H9 (cell line): ENCODE measurements around the gene AGBL3. TPM values are rescaled to one million over a fixed set of nuclear protein-coding genes. Genes with fewer than 3 reads are reported as not detected.

Source experiments
- DNase-seq: peaks from one replicate; pipeline ENCODE4 v3.0.0-alpha.2; 2017
- H2AFZ ChIP-seq: one replicate; pipeline ENCODE4 v1.6.1; 2013; ENCODE audit warnings: mild to moderate bottlenecking, low read length, control low read depth, moderate library complexity
- H2AK5ac ChIP-seq: 2 replicates; pipeline ENCODE4 v1.6.1; 2013; ENCODE audit warnings: low read length, control low read depth, mixed read lengths; ENCODE audit not compliant: insufficient read length
- H2BK120ac ChIP-seq: one replicate; pipeline ENCODE4 v1.6.1; 2013; ENCODE audit warnings: low read depth, mild to moderate bottlenecking, low read length, control low read depth, inconsistent platforms; ENCODE audit not compliant: poor library complexity, severe bottlenecking
- H2BK12ac ChIP-seq: 2 replicates; pipeline ENCODE4 v1.6.1; 2013; ENCODE audit warnings: low read length, control low read depth, mixed read lengths, low read depth; ENCODE audit not compliant: insufficient read length
- H2BK15ac ChIP-seq: 2 replicates; pipeline ENCODE4 v1.6.1; 2013; ENCODE audit warnings: low read depth, low read length, control low read depth
- H2BK20ac ChIP-seq: one replicate; pipeline ENCODE4 v1.6.1; 2013; ENCODE audit warnings: low read depth, mild to moderate bottlenecking, low read length, control low read depth, inconsistent platforms; ENCODE audit not compliant: poor library complexity, severe bottlenecking
- H2BK5ac ChIP-seq: 2 replicates; pipeline ENCODE4 v1.6.1; 2013; ENCODE audit warnings: low read length, control low read depth, mixed read lengths; ENCODE audit not compliant: insufficient read length
- H3K14ac ChIP-seq: 2 replicates; pipeline ENCODE4 v1.6.1; 2013; ENCODE audit warnings: low read length, control low read depth; ENCODE audit not compliant: insufficient read depth
- H3K18ac ChIP-seq: 2 replicates; pipeline ENCODE4 v1.6.1; 2013; ENCODE audit warnings: low read depth, mild to moderate bottlenecking, mixed read lengths, low read length, control low read depth; ENCODE audit not compliant: insufficient read length
- H3K23ac ChIP-seq: 2 replicates; pipeline ENCODE4 v1.6.1; 2013; ENCODE audit warnings: low read length, control low read depth, mixed read lengths, low read depth; ENCODE audit not compliant: insufficient read length
- H3K23me2 ChIP-seq: 2 replicates; pipeline ENCODE4 v1.6.1; 2013; ENCODE audit warnings: low read depth, mild to moderate bottlenecking, mixed read lengths, low read length, control low read depth; ENCODE audit not compliant: insufficient read length, poor library complexity, severe bottlenecking
- H3K27ac ChIP-seq: 2 replicates; pipeline ENCODE4 v1.5.1; 2013; ENCODE audit warnings: low read length, control low read depth, mixed read lengths, low read depth; ENCODE audit not compliant: insufficient read length
- H3K27me3 ChIP-seq: 2 replicates; pipeline ENCODE4 v1.6.1; 2013; ENCODE audit warnings: low read length, control low read depth, inconsistent platforms; ENCODE audit not compliant: insufficient read depth
- H3K4ac ChIP-seq: 2 replicates; pipeline ENCODE4 v1.6.1; 2013; ENCODE audit warnings: low read depth, mild to moderate bottlenecking, control low read depth, inconsistent platforms, low read length, moderate library complexity
- H3K4me1 ChIP-seq: 2 replicates; pipeline ENCODE4 v1.6.1; 2013; ENCODE audit warnings: low read length, control low read depth, inconsistent platforms; ENCODE audit not compliant: insufficient read depth
- H3K4me2 ChIP-seq: 2 replicates; pipeline ENCODE4 v1.6.1; 2013; ENCODE audit warnings: low read length, control low read depth, mixed read lengths; ENCODE audit not compliant: insufficient read length, insufficient read depth
- H3K56ac ChIP-seq: 2 replicates; pipeline ENCODE4 v1.6.1; 2013; ENCODE audit warnings: low read depth, mild to moderate bottlenecking, mixed read lengths, low read length, control low read depth; ENCODE audit not compliant: insufficient read length
- H3K79me1 ChIP-seq: 2 replicates; pipeline ENCODE4 v1.6.1; 2013; ENCODE audit warnings: low read depth, mild to moderate bottlenecking, moderate library complexity, low read length, control low read depth, inconsistent platforms; ENCODE audit not compliant: insufficient read depth, poor library complexity, severe bottlenecking
- H3K79me2 ChIP-seq: 2 replicates; pipeline ENCODE4 v1.6.1; 2013; ENCODE audit warnings: low read length, control low read depth, inconsistent platforms; ENCODE audit not compliant: insufficient read depth
- H3K9ac ChIP-seq: 2 replicates; pipeline ENCODE4 v1.6.1; 2013; ENCODE audit warnings: low read length, control low read depth, mixed read lengths; ENCODE audit not compliant: insufficient read length; ENCODE audit errors: extremely low read depth
- H3K9me3 ChIP-seq: one replicate; pipeline ENCODE4 v1.6.1; 2013; ENCODE audit warnings: low read depth, low read length, inconsistent platforms; ENCODE audit not compliant: control insufficient read depth
- H3T11ph ChIP-seq: one replicate; pipeline ENCODE4 v1.6.1; 2013; ENCODE audit warnings: mild to moderate bottlenecking, low read length, control low read depth, inconsistent platforms
- H4K20me1 ChIP-seq: one replicate; pipeline ENCODE4 v1.6.1; 2013; ENCODE audit not compliant: control insufficient read depth, insufficient read length, insufficient read depth
- H4K5ac ChIP-seq: 2 replicates; pipeline ENCODE4 v1.6.1; 2013; ENCODE audit warnings: low read depth, mild to moderate bottlenecking, mixed read lengths, low read length, control low read depth; ENCODE audit not compliant: insufficient read length
- H4K8ac ChIP-seq: replicated peaks from 2 replicates; pipeline ENCODE4 v1.6.1; 2013; ENCODE audit warnings: low read length, control low read depth, mixed read lengths, low read depth; ENCODE audit not compliant: insufficient read length
- H4K91ac ChIP-seq: 2 replicates; pipeline ENCODE4 v1.6.1; 2013; ENCODE audit warnings: low read depth, mild to moderate bottlenecking, moderate library complexity, mixed read lengths, low read length, control low read depth; ENCODE audit not compliant: insufficient read length
- H3K27ac Mint-ChIP-seq, 3 experiments: 2 replicates in 2 of 3; 3 replicates in 1 of 3; pipeline ENCODE4 v1.8.0; 2020 to 2021; ENCODE audit warnings: mixed read lengths in 3 of 3, mild to moderate bottlenecking in 1 of 3, moderate library complexity in 1 of 3
- H3K27me3 Mint-ChIP-seq: 2 replicates; pipeline ENCODE4 v1.8.0; 2021; ENCODE audit warnings: low read depth, mild to moderate bottlenecking, moderate library complexity, mixed read lengths
- H3K36me3 Mint-ChIP-seq, 3 experiments: 2 replicates in 2 of 3; 3 replicates in 1 of 3; pipeline ENCODE4 v1.8.0; 2020 to 2021; ENCODE audit warnings: low read depth in 3 of 3, mixed read lengths in 3 of 3; ENCODE audit not compliant: insufficient read depth in 1 of 3
- H3K4me1 Mint-ChIP-seq, 2 experiments: 2 replicates each; pipeline ENCODE4 v1.8.0; 2020; ENCODE audit warnings: mixed read lengths in 2 of 2
- H3K4me3 Mint-ChIP-seq, 2 experiments: 2 replicates in 1 of 2; 3 replicates in 1 of 2; pipeline ENCODE4 v1.8.0; 2020 to 2021; ENCODE audit warnings: mild to moderate bottlenecking in 2 of 2, mixed read lengths in 2 of 2, moderate library complexity in 1 of 2
- H3K9me3 Mint-ChIP-seq, 2 experiments: 2 replicates in 1 of 2; 3 replicates in 1 of 2; pipeline ENCODE4 v1.8.0; 2020; ENCODE audit warnings: mild to moderate bottlenecking in 2 of 2, mixed read lengths in 2 of 2, moderate library complexity in 1 of 2
- CTCF ChIP-seq: fragments of 200-600 bp; sonication (generic); conservative IDR thresholded peaks from 3 replicates; pipeline ENCODE4 v1.8.0; 2021; ENCODE audit warnings: antibody characterized with exemption, mild to moderate bottlenecking
- WGBS: extraction: QIAGEN DNeasy Blood & Tissue Kit; methylation state at CpG from one replicate; pipeline ENCODE4 v1.1.7; 2013; ENCODE audit warnings: missing lambda C conversion rate, low lambda C conversion rate, mixed read lengths; ENCODE audit not compliant: insufficient read length; ENCODE audit errors: extremely low coverage; 5-methylcytosine and 5-hydroxymethylcytosine counted together
- total RNA-seq: library from RNA; stranded (reverse); gene quantifications from 2 replicates; pipeline ENCODE4 v1.2.1, GENCODE V29; 2021

The AGBL3 gene
- total RNA-seq, 1 experiment from 2014 or later: 2.4 TPM

- no CpG with 5 or more reads among the region's 2 CpGs for WGBS
- H3K79me2 ChIP-seq: no peaks in the 10 kb centered on the region
- no peaks in the 10 kb centered on the region for H3K23me2 ChIP-seq
- H3K56ac ChIP-seq: no peak overlapping the region
- no peak overlapping the region for H3K27ac ChIP-seq
- H3K27me3 ChIP-seq: no peaks in the 10 kb centered on the region
- H2BK120ac ChIP-seq: no peak overlapping the region
- no peak overlapping the region for H2AK5ac ChIP-seq
- H4K5ac ChIP-seq: no peak overlapping the region
- H3K14ac ChIP-seq: no peak overlapping the region
- H2BK15ac ChIP-seq: no peak overlapping the region
- no peak overlapping the region for H2BK5ac ChIP-seq
- H3K4me1 ChIP-seq: no peaks in the 10 kb centered on the region
- no peak overlapping the region for H2BK20ac ChIP-seq
- H4K20me1 ChIP-seq: no peaks in the 10 kb centered on the region
- no peak overlapping the region for H3K4ac ChIP-seq
- no peak overlapping the region for H4K91ac ChIP-seq
- no peaks in the 10 kb centered on the region for H3K4me1 Mint-ChIP-seq
- H3K4me2 ChIP-seq: no peak overlapping the region
- no peak overlapping the region for H3K18ac ChIP-seq
- H2AFZ ChIP-seq: no peak overlapping the region
- H3K9me3 Mint-ChIP-seq: peaks cover 0 to under 1% of the 10 kb centered on the region in 2 experiments; a peak in 2 of 5 replicates
- no peaks in the 10 kb centered on the region for H3K79me1 ChIP-seq
- H3K27me3 Mint-ChIP-seq: no peaks in the 10 kb centered on the region
- H3K9me3 ChIP-seq: no peaks in the 10 kb centered on the region
- H3K27ac Mint-ChIP-seq: peak overlapping the region in 1 of 3 experiments; percentile 4; a peak in 1 of 7 replicates
- no peak for TF ChIP-seq CTCF
- H3K36me3 Mint-ChIP-seq: no peaks in the 10 kb centered on the region
- DNase-seq: no peak
- H4K8ac ChIP-seq: no peak overlapping the region
- H3K4me3 Mint-ChIP-seq: no peak overlapping the region
- no peak overlapping the region for H2BK12ac ChIP-seq
- H3T11ph ChIP-seq: no peak overlapping the region
- no peak overlapping the region for H3K9ac ChIP-seq
- no peak overlapping the region for H3K23ac ChIP-seq
These were observed 108.3 kb downstream of the AGBL3 start for GRCh38 chr7:135094472-135095237.
